Endothelial cell of umbilical vein (primary cell): ENCODE data around the gene HTRA1. TPM values are rescaled to one million over a fixed set of nuclear protein-coding genes. Genes with fewer than 3 reads are reported as not detected.

ENCODE experiments used
- BruUV-seq: library from RNA; stranded (reverse); fragments of 400-500 nt; replicated peaks from 2 replicates; lab custom pipeline; 2021; lab: Mats Ljungman, UMichigan
- CTCF ChIA-PET: fragments of 300-600, 350-600 bp; sonication (Branson Sonifier 250); formaldehyde crosslinking; loops from one replicate; lab custom pipeline; 2021; ENCODE audit warnings: antibody characterized with exemption, inconsistent platforms; lab: Charles Lee
- POLR2A ChIA-PET: fragments of 300-600, 350-600 bp; sonication (Branson Sonifier 250); formaldehyde crosslinking; loops from one replicate; lab custom pipeline; 2021; ENCODE audit warnings: antibody characterized with exemption, inconsistent platforms; lab: Charles Lee
- DNase-seq: peaks from one replicate; pipeline ENCODE4 v3.0.0-alpha.2; 2011; ENCODE audit warnings: low read depth, low spot score
- FAIRE-seq: peaks from 2 replicates; lab custom pipeline; 2011; peaks lifted over from hg19 to GRCh38; lab: Jason Lieb, UNC
- H2AFZ ChIP-seq: 2 replicates; pipeline ENCODE4 v1.6.0; 2012; ENCODE audit warnings: low read depth, low read length, control low read depth, inconsistent platforms
- H3K27ac ChIP-seq: 2 replicates; pipeline ENCODE4 v1.5.1; 2011; ENCODE audit warnings: low read depth, mild to moderate bottlenecking, control low read depth, low read length, moderate library complexity; ENCODE audit not compliant: insufficient read depth
- H3K27me3 ChIP-seq, 2 experiments: 2 replicates each; pipeline versions ENCODE4 v1.6.0 to v1.6.1; 2011; ENCODE audit warnings: low read length in 2 of 2, mixed read lengths in 1 of 2; ENCODE audit not compliant: control insufficient read depth in 2 of 2, insufficient read depth in 2 of 2
- H3K36me3 ChIP-seq, 2 experiments: 2 replicates in 1 of 2; 3 replicates in 1 of 2; pipeline ENCODE4 v1.5.1; 2011; ENCODE audit warnings: low read length in 2 of 2, mild to moderate bottlenecking in 1 of 2, moderate library complexity in 1 of 2; ENCODE audit not compliant: control insufficient read depth in 2 of 2, insufficient read depth in 2 of 2; ENCODE audit errors: extremely low read depth in 1 of 2
- H3K4me1 ChIP-seq: 3 replicates; pipeline ENCODE4 v1.5.1; 2011; ENCODE audit warnings: mild to moderate bottlenecking, low read length; ENCODE audit not compliant: control insufficient read depth, insufficient read depth; ENCODE audit errors: extremely low read depth
- H3K4me2 ChIP-seq: 2 replicates; pipeline ENCODE4 v1.6.1; 2011; ENCODE audit warnings: low read length, control low read depth, mixed read lengths; ENCODE audit not compliant: insufficient read depth
- H3K4me3 ChIP-seq, 3 experiments: fragments of 200-600 bp in 1 of 3; sonication (generic), shearing (Covaris generic) in 1 of 3; replicated peaks in 1 of 3; 2 replicates each; pipeline ENCODE4 v1.5.1; 2011 to 2016; ENCODE audit warnings: control low read depth in 3 of 3, low read length in 3 of 3, mild to moderate bottlenecking in 2 of 3, inconsistent platforms in 1 of 3, low read depth in 1 of 3, moderate library complexity in 1 of 3; ENCODE audit not compliant: insufficient read depth in 1 of 3
- H3K79me2 ChIP-seq: 2 replicates; pipeline ENCODE4 v1.6.0; 2012; ENCODE audit warnings: low read length, inconsistent platforms; ENCODE audit not compliant: control insufficient read depth, insufficient read depth
- H3K9ac ChIP-seq: replicated peaks from 2 replicates; pipeline ENCODE3; 2011; ENCODE audit warnings: low read length, control low read depth; ENCODE audit not compliant: insufficient read depth; ENCODE audit errors: extremely low read depth
- H3K9me1 ChIP-seq: replicated peaks from 3 replicates; pipeline ENCODE4 v1.6.0; 2011; ENCODE audit warnings: mild to moderate bottlenecking, low read length; ENCODE audit not compliant: control insufficient read depth, insufficient read depth; ENCODE audit errors: extremely low read depth
- H3K9me3 ChIP-seq: replicated peaks from 2 replicates; pipeline ENCODE4 v1.5.1; 2012; ENCODE audit warnings: low read length, inconsistent platforms; ENCODE audit not compliant: control insufficient read depth, insufficient read depth
- H4K20me1 ChIP-seq: replicated peaks from 2 replicates; pipeline ENCODE3; 2011; ENCODE audit warnings: mild to moderate bottlenecking, low read length; ENCODE audit not compliant: control insufficient read depth, insufficient read depth; ENCODE audit errors: extremely low read depth
- EZH2 ChIP-seq: IDR thresholded peaks from 2 replicates; pipeline ENCODE4 v1.6.1; 2012; ENCODE audit warnings: borderline replicate concordance, low read depth, mild to moderate bottlenecking, moderate library complexity, low read length, inconsistent platforms; ENCODE audit not compliant: severe bottlenecking
- FOS ChIP-seq: IDR thresholded peaks from 2 replicates; pipeline ENCODE4 v1.6.1; 2011; ENCODE audit warnings: mild to moderate bottlenecking, low read length, moderate library complexity, borderline replicate concordance; ENCODE audit not compliant: insufficient read depth
- GATA2 ChIP-seq: IDR thresholded peaks from 2 replicates; pipeline ENCODE4 v1.7.0; 2011; ENCODE audit warnings: low read depth, mild to moderate bottlenecking, moderate library complexity, mixed read lengths, low read length; ENCODE audit not compliant: insufficient read length, insufficient read depth
- JUN ChIP-seq: IDR thresholded peaks from 2 replicates; pipeline ENCODE4 v1.6.1; 2011; ENCODE audit warnings: borderline replicate concordance, low read depth; ENCODE audit not compliant: insufficient read length, insufficient read depth
- MAX ChIP-seq: IDR thresholded peaks from 2 replicates; pipeline ENCODE4 v1.6.1; 2011; ENCODE audit not compliant: insufficient read depth, insufficient read length
- MYC ChIP-seq: IDR thresholded peaks from one replicate; pipeline ENCODE4 v1.6.1; 2011; ENCODE audit warnings: mild to moderate bottlenecking, low read depth, low read length
- POLR2AphosphoS5 ChIP-seq: IDR thresholded peaks from 2 replicates; pipeline ENCODE4 v1.6.1; 2012; ENCODE audit warnings: low read depth, mild to moderate bottlenecking, control low read depth, low read length, moderate library complexity; ENCODE audit not compliant: insufficient read depth
- dilution Hi-C: fragments of 300-500 bp; cut with MboI; formaldehyde crosslinking; loops from one replicate; pipeline ENCODE4 v1.15.0; 2019; ENCODE audit warnings: low sequenced_read_pairs; ENCODE audit not compliant: extremely low pct_ligation_motif_present
- intact Hi-C: fragments of 100-400 bp; cut with micrococcal nuclease; formaldehyde crosslinking; loops from one replicate; pipeline ENCODE4 v1.10.0; 2022
- polyA plus RNA-seq, 4 experiments: library from polyadenylated mRNA; depleted of rRNA in 3 of 4; stranded (reverse) in 3 of 4; unstranded in 1 of 4; fragments of >200 nt; gene quantifications; 2 replicates each; pipeline versions ENCODE4 v1.2.1 to v1.2.3, GENCODE V29; 2011 to 2012; ENCODE audit warnings: missing spikeins in 1 of 4
- total RNA-seq: library from RNA; stranded (reverse); gene quantifications from 2 replicates; pipeline ENCODE4 v1.2.3, GENCODE V29; 2021

HTRA1 gene
- total and polyA plus RNA-seq, 2 donors (not counting 3 experiments of a cell fraction or from before 2014, with no cell fraction given) = 192 to 270 TPM

GRCh38 chr10:122500726-122501125, 39.4 kb downstream of the HTRA1 start:
- H4K20me1 ChIP-seq = no peaks in the 10 kb centered on the region
- POLR2A ChIA-PET = no interaction called here
- H3K4me1 ChIP-seq = peaks cover 21% of the 10 kb centered on the region
- H3K36me3 ChIP-seq = no peaks in the 10 kb centered on the region
- intact Hi-C loops (no loop called here), dilution Hi-C loops (no loop called here)
- DNase-seq (no peak), FAIRE-seq (no peak)
- H3K27ac ChIP-seq = no peak overlapping the region
- H3K9ac ChIP-seq = no peak overlapping the region
- no peaks in the 10 kb centered on the region for H3K9me1 ChIP-seq
- TF ChIP-seq POLR2AphosphoS5 = no peak
- BruUV-seq = no TSS peak
- no peaks in the 10 kb centered on the region for H3K27me3 ChIP-seq
- H3K79me2 ChIP-seq = no peaks in the 10 kb centered on the region
- CTCF ChIA-PET = no interaction called here
- H3K9me3 ChIP-seq = no peaks in the 10 kb centered on the region
- no peak overlapping the region for H2AFZ ChIP-seq
- H3K4me2 ChIP-seq = no peak overlapping the region
- H3K4me3 ChIP-seq = no peak overlapping the region

- DNase-seq (no peak), FAIRE-seq (no peak)
- Histone ChIP-seq H4K20me1 (no peaks in the 10 kb centered on the region), H3K4me2 (no peak overlapping the region), H3K27ac (no peak overlapping the region), H3K9ac (no peak overlapping the region), H3K36me3 (peaks cover 0 to 5% of the 10 kb centered on the region in 2 experiments), H3K9me1 (no peaks in the 10 kb centered on the region), H3K27me3 (no peaks in the 10 kb centered on the region), H3K9me3 (no peaks in the 10 kb centered on the region), H3K4me1 (peaks cover 9% of the 10 kb centered on the region), H2AFZ (no peak overlapping the region), H3K4me3 (no peak overlapping the region), H3K79me2 (no peaks in the 10 kb centered on the region)
- CTCF ChIA-PET = interaction anchor here (1.2 to 4.3 kb wide), 5 partner anchors 8 to 223 kb away, joined by 3 to 37 read pairs (median 14); no protein-coding TSS in a partner anchor
- POLR2A ChIA-PET = no interaction called here
- dilution Hi-C loops = no loop called here
- BruUV-seq = no TSS peak
- TF ChIP-seq FOS (no peak), JUN (no peak), MYC (no peak), POLR2AphosphoS5 (no peak), GATA2 (no peak), MAX (no peak), EZH2 (no peak)
- intact Hi-C loops = no loop called here
These were observed 41.7 kb downstream of the HTRA1 start for GRCh38 chr10:122503012-122503411.
